Mesenteric fat pad (tissue), 1 donor: Measurements from ENCODE around the gene MRPS34. TPM values are rescaled to one million over a fixed set of nuclear protein-coding genes. Genes with fewer than 3 reads are reported as not detected.
"Not testable (repeated sequence)": the region's sequence is repeated elsewhere in the genome, so short reads cannot be mapped to it uniquely, and the experiment has no call there.

Source experiments
- DNase-seq: peaks from one replicate; pipeline ENCODE4 v3.0.0-alpha.2; 2020; ENCODE audit warnings: low spot score
- total RNA-seq: library from RNA; stranded (reverse); fragmentation: NEBNext Ultra II Directional; extraction: Animal tissue kit (Norgen Biotek cat#: 25700); gene quantifications from one replicate; pipeline ENCODE4 v1.2.1, GENCODE V29; 2021
- donor health status: DM: yes; HTN: yes; CAD: no.

MRPS34 gene
- total RNA-seq, 1 donor from 2014 or later: 71.3 TPM

- DNase-seq: no peak
Observed at GRCh38 chr16:1757714-1758461, 15.0 kb downstream of the MRPS34 start.

GRCh38 chr16:1754204-1754603, 18.7 kb downstream of the MRPS34 start:
- DNase-seq: no peak

GRCh38 chr16:1752853-1753252, 20.1 kb downstream of the MRPS34 start:
- DNase-seq: no peak

- DNase-seq: no peak
Observed at GRCh38 chr16:1751946-1752345, 21.0 kb downstream of the MRPS34 start.

- no peak for DNase-seq
Observed at GRCh38 chr16:1749152-1750117, 23.5 kb downstream of the MRPS34 start.

GRCh38 chr16:1747934-1748333, 25.0 kb downstream of the MRPS34 start:
- DNase-seq: no peak

- DNase-seq: no peak
Observed at GRCh38 chr16:1746693-1747195, 26.2 kb downstream of the MRPS34 start.

GRCh38 chr16:1745900-1746692, 26.8 kb downstream of the MRPS34 start:
- no peak for DNase-seq

- no peak for DNase-seq
Observed at GRCh38 chr16:1745181-1745899, 27.6 kb downstream of the MRPS34 start.

GRCh38 chr16:1744338-1744840, 28.5 kb downstream of the MRPS34 start:
- DNase-seq: no peak

GRCh38 chr16:1743376-1744337, 29.3 kb downstream of the MRPS34 start:
- DNase-seq: no peak

- DNase-seq: no peak
Observed at GRCh38 chr16:1741553-1742165, 31.3 kb downstream of the MRPS34 start.

GRCh38 chr16:1740781-1741490, 32.0 kb downstream of the MRPS34 start:
- DNase-seq: no peak

GRCh38 chr16:1740234-1740633, 32.7 kb downstream of the MRPS34 start:
- DNase-seq: no peak

- DNase-seq: no peak
Observed at GRCh38 chr16:1734816-1735215, 38.1 kb downstream of the MRPS34 start.

- no peak for DNase-seq
Observed at GRCh38 chr16:1734123-1734522, 38.8 kb downstream of the MRPS34 start.

- not testable (repeated sequence) for DNase-seq
Observed at GRCh38 chr16:1732551-1732987, 40.4 kb downstream of the MRPS34 start.

- DNase-seq: no peak
Observed at GRCh38 chr16:1732071-1732470, 40.9 kb downstream of the MRPS34 start.
